GM19463 (cell line): ENCODE measurements around the gene PTPRO.

Experiments
- ATAC-seq: cut with Tn5 transposase; IDR thresholded peaks from one replicate; pipeline ENCODE4 v1.9.1; 2021; ENCODE audit warnings: mild to moderate bottlenecking, moderate library complexity; ENCODE audit not compliant: unreplicated experiment

PTPRO gene

GRCh38 chr12:15634010-15634683 is 311.8 kb downstream of the PTPRO start:
- no peak for ATAC-seq

- no peak for ATAC-seq
These were observed 314.0 kb downstream of the PTPRO start for GRCh38 chr12:15636060-15636890.

- ATAC-seq = no peak
These were observed 315.9 kb downstream of the PTPRO start for GRCh38 chr12:15638231-15638630.

- no peak for ATAC-seq
These were observed 322.4 kb downstream of the PTPRO start for GRCh38 chr12:15644700-15645099.

GRCh38 chr12:15646581-15646980 is 324.3 kb downstream of the PTPRO start:
- ATAC-seq = no peak
